Hepatocyte (in vitro differentiated cells): Measurements from ENCODE around the gene KRTAP4-9. TPM values are rescaled to one million over a fixed set of nuclear protein-coding genes. Genes with fewer than 3 reads are reported as not detected.
"Not testable (repeated sequence)": the region's sequence is repeated elsewhere in the genome, so short reads cannot be mapped to it uniquely, and the experiment has no call there.

Experiments used
- DNase-seq: peaks from one replicate; pipeline ENCODE4 v3.0.0-alpha.2; 2016; ENCODE audit warnings: low spot score
- H2AFZ ChIP-seq: fragments of 200-600 bp; sonication (generic); 2 replicates; pipeline ENCODE4 v1.6.0; 2016; ENCODE audit warnings: antibody characterized with exemption, mild to moderate bottlenecking
- H3K27ac ChIP-seq: fragments of 200-600 bp; sonication (generic); 2 replicates; pipeline ENCODE4 v1.5.1; 2016; ENCODE audit warnings: mild to moderate bottlenecking
- H3K27me3 ChIP-seq: fragments of 200-600 bp; sonication (generic); 2 replicates; pipeline ENCODE4 v1.6.1; 2016
- H3K36me3 ChIP-seq: fragments of 200-600 bp; sonication (generic); replicated peaks from 2 replicates; pipeline ENCODE4 v1.5.1; 2016; ENCODE audit warnings: low read depth; ENCODE audit not compliant: insufficient read depth
- H3K4me1 ChIP-seq: fragments of 200-600 bp; sonication (generic); 2 replicates; pipeline ENCODE4 v1.5.1; 2016; ENCODE audit warnings: mild to moderate bottlenecking, moderate library complexity; ENCODE audit not compliant: insufficient read depth
- H3K4me2 ChIP-seq: fragments of 200-600 bp; sonication (generic); 2 replicates; pipeline ENCODE4 v1.6.0; 2016
- H3K4me3 ChIP-seq: fragments of 200-600 bp; sonication (generic); 2 replicates; pipeline ENCODE4 v1.5.1; 2016; ENCODE audit warnings: mild to moderate bottlenecking
- H3K79me2 ChIP-seq: fragments of 200-600 bp; sonication (generic); 2 replicates; pipeline ENCODE4 v1.6.0; 2017; ENCODE audit warnings: mild to moderate bottlenecking
- H3K9me2 ChIP-seq: fragments of 200-600 bp; sonication (generic); replicated peaks from 2 replicates; pipeline ENCODE4 v1.6.0; 2017; ENCODE audit warnings: mild to moderate bottlenecking; ENCODE audit not compliant: insufficient read depth
- H3K9me3 ChIP-seq: fragments of 200-600 bp; sonication (generic); 2 replicates; pipeline ENCODE4 v1.5.1; 2016; ENCODE audit warnings: low read depth, mild to moderate bottlenecking
- H4K20me1 ChIP-seq: fragments of 200-600 bp; sonication (generic); 2 replicates; pipeline ENCODE4 v1.6.0; 2016; ENCODE audit warnings: mild to moderate bottlenecking; ENCODE audit not compliant: insufficient read depth, poor library complexity, severe bottlenecking
- EZH2 ChIP-seq: fragments of 200-600 bp; sonication (generic); IDR thresholded peaks from 2 replicates; pipeline ENCODE4 v1.6.1; 2016; ENCODE audit warnings: antibody characterized with exemption, mild to moderate bottlenecking, borderline replicate concordance
- EZH2phosphoT487 ChIP-seq: fragments of 200-600 bp; sonication (generic); IDR thresholded peaks from one replicate; pipeline ENCODE4 v1.6.1; 2018; ENCODE audit warnings: antibody characterized with exemption, mild to moderate bottlenecking, low read depth, moderate library complexity; ENCODE audit not compliant: unreplicated experiment, severe bottlenecking
- WGBS: methylation state at CpG from one replicate; pipeline ENCODE4 v1.1.6; 2016; ENCODE audit warnings: low lambda C conversion rate; ENCODE audit errors: missing lambda C conversion rate; 5-methylcytosine and 5-hydroxymethylcytosine counted together
- polyA plus RNA-seq: library from polyadenylated mRNA; unstranded; fragments of >200 nt; fragmentation: Nextera tagmentation; extraction: Ambion mirVana; gene quantifications from 2 replicates; pipeline ENCODE4 v1.2.1, GENCODE V29; 2016
- total RNA-seq: library from RNA; depleted of rRNA; stranded (reverse); fragments of >200 nt; gene quantifications from 2 replicates; pipeline ENCODE4 v1.2.3, GENCODE V29; 2014
- TF ChIP-seq, protein P1 (sequence below): fragments of 200-600 bp; sonication (generic); IDR thresholded peaks from 2 replicates; pipeline ENCODE4 v1.5.1; 2016; ENCODE audit warnings: antibody characterized with exemption, mild to moderate bottlenecking; ENCODE audit not compliant: poor library complexity

KRTAP4-9 gene
- total and polyA plus RNA-seq, 2 experiments from 2014 or later, result not detected

DNA sequence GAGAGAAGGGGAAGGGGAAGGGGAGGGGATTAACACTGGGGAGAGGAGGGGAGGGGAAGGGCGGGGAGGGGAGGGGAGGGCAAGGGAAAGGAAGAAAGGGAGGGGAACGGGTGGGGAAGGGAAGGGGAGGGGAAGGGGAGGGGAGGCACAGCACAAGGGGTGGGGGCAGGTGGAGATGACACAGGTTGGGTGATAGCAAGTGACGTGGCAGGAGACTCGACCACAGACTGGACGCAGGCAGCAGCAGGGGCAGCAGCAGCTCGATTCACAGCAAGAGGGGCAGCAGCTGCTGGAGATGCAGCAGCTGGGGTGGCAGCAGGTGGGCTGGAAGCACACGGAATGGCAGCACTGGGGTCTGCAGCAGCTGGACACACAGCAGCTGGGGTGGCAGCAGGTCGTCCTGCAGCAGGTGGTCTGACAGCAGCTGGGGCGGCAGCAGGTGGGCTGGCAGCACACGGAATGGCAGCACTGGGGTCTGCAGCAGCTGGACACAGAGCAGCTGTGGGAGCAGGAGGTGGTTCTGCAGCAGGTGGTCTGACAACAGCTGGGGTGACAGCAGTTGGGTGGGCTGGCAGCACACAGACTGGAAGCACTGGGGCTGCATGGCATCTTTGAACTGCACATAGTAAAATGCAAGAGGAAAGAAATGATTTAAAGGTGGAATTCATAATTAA lies 3.5 kb upstream of the KRTAP4-9 start, which contains the start of gene KRTAP4-16:
Gene KRTAP4-16, minus strand, starts transcription at position 624 of the 674 bp plus-strand sequence. Its CDS starts 0 bp downstream, at position 624.
- no peak within 1 kb of the TSS for H2AFZ ChIP-seq
- 79% methylated on average over 5 of the region's 10 CpGs for WGBS
- TF ChIP-seq EZH2 (no peak), EZH2phosphoT487 (no peak)
- TF ChIP-seq, protein P1, sequence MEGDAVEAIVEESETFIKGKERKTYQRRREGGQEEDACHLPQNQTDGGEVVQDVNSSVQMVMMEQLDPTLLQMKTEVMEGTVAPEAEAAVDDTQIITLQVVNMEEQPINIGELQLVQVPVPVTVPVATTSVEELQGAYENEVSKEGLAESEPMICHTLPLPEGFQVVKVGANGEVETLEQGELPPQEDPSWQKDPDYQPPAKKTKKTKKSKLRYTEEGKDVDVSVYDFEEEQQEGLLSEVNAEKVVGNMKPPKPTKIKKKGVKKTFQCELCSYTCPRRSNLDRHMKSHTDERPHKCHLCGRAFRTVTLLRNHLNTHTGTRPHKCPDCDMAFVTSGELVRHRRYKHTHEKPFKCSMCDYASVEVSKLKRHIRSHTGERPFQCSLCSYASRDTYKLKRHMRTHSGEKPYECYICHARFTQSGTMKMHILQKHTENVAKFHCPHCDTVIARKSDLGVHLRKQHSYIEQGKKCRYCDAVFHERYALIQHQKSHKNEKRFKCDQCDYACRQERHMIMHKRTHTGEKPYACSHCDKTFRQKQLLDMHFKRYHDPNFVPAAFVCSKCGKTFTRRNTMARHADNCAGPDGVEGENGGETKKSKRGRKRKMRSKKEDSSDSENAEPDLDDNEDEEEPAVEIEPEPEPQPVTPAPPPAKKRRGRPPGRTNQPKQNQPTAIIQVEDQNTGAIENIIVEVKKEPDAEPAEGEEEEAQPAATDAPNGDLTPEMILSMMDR, result no peak
- H3K79me2 ChIP-seq, result no peaks in the 10 kb centered on the region
- H3K9me3 ChIP-seq, result no peaks in the 10 kb centered on the region
- H3K4me1 ChIP-seq, result no peaks in the 10 kb centered on the region
- no peaks in the 10 kb centered on the region for H3K27me3 ChIP-seq
- no peak within 1 kb of the TSS for H3K27ac ChIP-seq
- no peak within 1 kb of the TSS for H3K4me3 ChIP-seq
- DNase-seq, result no peak
- H4K20me1 ChIP-seq, result no peaks in the 10 kb centered on the region
- no peak within 1 kb of the TSS for H3K4me2 ChIP-seq
- no peaks in the 10 kb centered on the region for H3K9me2 ChIP-seq
- H3K36me3 ChIP-seq, result no peaks in the 10 kb centered on the region

- Histone ChIP-seq H3K27ac (no peak overlapping the region), H4K20me1 (no peaks in the 10 kb centered on the region), H3K79me2 (no peaks in the 10 kb centered on the region), H3K4me2 (no peak overlapping the region), H3K27me3 (no peaks in the 10 kb centered on the region), H3K9me2 (no peaks in the 10 kb centered on the region), H3K36me3 (no peaks in the 10 kb centered on the region), H3K9me3 (no peaks in the 10 kb centered on the region), H3K4me1 (no peaks in the 10 kb centered on the region), H2AFZ (no peak overlapping the region), H3K4me3 (no peak overlapping the region)
- TF ChIP-seq EZH2phosphoT487 (no peak), EZH2 (no peak)
- TF ChIP-seq, protein P1, result no peak
- 84% methylated on average over 1 of the region's 1 CpG for WGBS
- no peak for DNase-seq
Observed at GRCh38 chr17:41103896-41104295, 1.3 kb upstream of the KRTAP4-9 start.

DNA sequence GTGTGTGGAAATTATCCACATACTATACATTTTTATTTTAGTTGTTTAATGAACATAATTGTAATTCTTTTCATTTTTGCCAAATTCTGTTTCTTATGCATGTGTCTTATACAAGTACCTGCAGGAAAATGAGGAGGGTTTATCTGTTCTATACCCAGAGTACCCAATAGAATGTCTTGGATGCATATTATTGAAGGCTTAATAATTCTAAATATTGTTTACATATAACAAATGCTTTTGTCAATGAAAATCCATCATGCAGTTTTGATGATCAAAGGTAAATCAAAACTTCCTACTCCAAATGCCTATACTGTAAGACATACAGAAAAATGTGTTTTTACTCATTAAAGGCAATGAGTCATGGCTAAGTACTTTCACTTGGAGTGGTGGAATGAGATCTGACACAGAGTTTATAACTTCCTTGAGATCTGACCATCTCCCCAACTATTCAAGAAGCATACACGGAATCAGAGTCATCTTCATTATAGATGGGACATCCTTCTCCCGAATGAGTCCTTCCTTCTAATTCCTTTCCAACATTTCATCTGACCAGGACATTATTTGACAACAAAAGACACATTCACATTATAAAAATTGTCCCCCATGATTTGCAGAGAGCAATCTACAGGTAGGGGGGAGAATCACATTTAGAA lies 677 bp upstream of the KRTAP4-9 start:
- H4K20me1 ChIP-seq, H3K79me2 ChIP-seq, DNase-seq, H3K4me1 ChIP-seq, H3K9me2 ChIP-seq, H3K4me2 ChIP-seq, H3K27me3 ChIP-seq, H3K9me3 ChIP-seq, H3K27ac ChIP-seq, H3K4me3 ChIP-seq, H2AFZ ChIP-seq, H3K36me3 ChIP-seq: not testable (repeated sequence)
- 67% methylated on average over 2 of the region's 2 CpGs for WGBS

DNA sequence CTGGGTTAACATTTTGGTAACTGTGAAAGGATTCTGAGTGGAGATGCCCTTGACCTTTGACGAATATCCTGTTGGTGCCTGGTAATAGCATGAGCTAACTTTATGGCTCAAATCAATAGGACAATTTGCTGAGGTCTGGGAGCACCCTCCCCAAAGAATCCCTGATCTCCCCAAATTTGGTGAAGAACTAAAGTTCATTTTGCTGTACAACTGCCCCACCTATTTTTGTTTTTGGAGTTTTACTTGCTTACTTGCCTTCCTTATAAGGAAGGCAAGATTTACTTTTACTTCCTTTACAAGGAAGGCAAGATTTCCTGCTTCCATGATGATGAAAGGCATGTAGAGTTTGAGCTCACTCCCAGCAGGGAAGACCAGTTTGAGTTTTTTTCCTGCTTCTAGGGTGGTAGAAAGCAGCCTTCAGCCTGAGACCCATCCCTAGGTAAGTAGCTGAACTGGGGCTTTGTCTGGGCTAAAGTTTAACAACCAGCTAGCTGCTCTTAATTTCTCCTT lies 2.8 kb downstream of the KRTAP4-9 start:
- Histone ChIP-seq H2AFZ (no peak overlapping the region), H3K4me3 (no peak overlapping the region), H4K20me1 (no peaks in the 10 kb centered on the region), H3K4me2 (no peak overlapping the region), H3K27me3 (no peaks in the 10 kb centered on the region), H3K36me3 (no peaks in the 10 kb centered on the region), H3K9me3 (no peaks in the 10 kb centered on the region), H3K9me2 (no peaks in the 10 kb centered on the region), H3K27ac (no peak overlapping the region), H3K4me1 (no peaks in the 10 kb centered on the region), H3K79me2 (no peaks in the 10 kb centered on the region)
- 81% methylated on average over 1 of the region's 1 CpG for WGBS
- TF ChIP-seq EZH2 (no peak), EZH2phosphoT487 (no peak)
- TF ChIP-seq, protein P1, result no peak
- no peak for DNase-seq

DNA sequence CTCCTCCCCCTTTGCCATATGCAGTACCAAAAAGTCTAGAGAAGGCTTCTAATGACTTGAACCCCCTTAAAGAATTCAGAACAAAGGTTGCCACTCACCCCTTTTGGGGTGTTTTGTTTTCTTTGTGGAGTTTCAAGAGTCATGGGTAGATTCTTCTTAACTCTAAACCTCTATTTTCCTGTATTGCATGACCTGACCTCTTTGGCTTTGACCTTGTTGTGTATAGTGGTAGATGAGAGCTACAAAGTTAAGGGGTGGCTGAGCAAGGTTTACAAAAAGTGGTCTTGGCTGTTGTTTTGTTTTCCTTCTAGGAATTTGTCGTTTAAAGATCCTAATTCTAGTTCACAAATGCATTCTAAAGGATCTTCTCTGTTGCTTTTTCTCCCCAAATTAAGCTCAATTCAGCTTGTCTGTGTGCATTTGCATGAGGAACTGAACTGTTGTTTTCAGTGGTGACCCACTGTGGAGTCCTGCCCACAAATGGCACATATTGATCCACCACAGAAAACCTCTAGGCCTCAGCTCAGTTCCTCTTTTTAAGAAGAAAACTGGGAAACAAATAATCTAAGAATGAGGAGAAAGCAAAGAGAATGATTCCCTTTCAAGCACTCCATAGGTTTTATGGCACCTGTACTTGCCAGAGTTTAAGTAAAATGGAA lies 3.7 kb downstream of the KRTAP4-9 start:
- not testable (repeated sequence) for H3K27me3 ChIP-seq, H3K79me2 ChIP-seq, H3K36me3 ChIP-seq, DNase-seq, H2AFZ ChIP-seq, H3K4me1 ChIP-seq, H3K27ac ChIP-seq, H3K9me3 ChIP-seq, H3K4me3 ChIP-seq, H3K4me2 ChIP-seq, H4K20me1 ChIP-seq, H3K9me2 ChIP-seq
- WGBS, result 44% methylated on average over 1 of the region's 1 CpG
